GM19240 (cell line): Measurements from ENCODE around the gene CEP104.
A peak's percentile ranks its signal among the peaks of the same experiment; 100 is the strongest.
"Not testable (repeated sequence)": the region's sequence is repeated elsewhere in the genome, so short reads cannot be mapped to it uniquely, and the experiment has no call there.

Experiments
- DNase-seq: peaks from one replicate; pipeline ENCODE4 v3.0.0; 2011; ENCODE audit warnings: low spot score; ENCODE audit not compliant: insufficient read length

CEP104 gene

GRCh38 chr1:3803905-3804626 lies 52.9 kb downstream of the CEP104 start:
- no peak for DNase-seq

- DNase-seq, result not testable (repeated sequence)
These were observed 56.2 kb downstream of the CEP104 start for GRCh38 chr1:3800795-3801194.

DNA sequence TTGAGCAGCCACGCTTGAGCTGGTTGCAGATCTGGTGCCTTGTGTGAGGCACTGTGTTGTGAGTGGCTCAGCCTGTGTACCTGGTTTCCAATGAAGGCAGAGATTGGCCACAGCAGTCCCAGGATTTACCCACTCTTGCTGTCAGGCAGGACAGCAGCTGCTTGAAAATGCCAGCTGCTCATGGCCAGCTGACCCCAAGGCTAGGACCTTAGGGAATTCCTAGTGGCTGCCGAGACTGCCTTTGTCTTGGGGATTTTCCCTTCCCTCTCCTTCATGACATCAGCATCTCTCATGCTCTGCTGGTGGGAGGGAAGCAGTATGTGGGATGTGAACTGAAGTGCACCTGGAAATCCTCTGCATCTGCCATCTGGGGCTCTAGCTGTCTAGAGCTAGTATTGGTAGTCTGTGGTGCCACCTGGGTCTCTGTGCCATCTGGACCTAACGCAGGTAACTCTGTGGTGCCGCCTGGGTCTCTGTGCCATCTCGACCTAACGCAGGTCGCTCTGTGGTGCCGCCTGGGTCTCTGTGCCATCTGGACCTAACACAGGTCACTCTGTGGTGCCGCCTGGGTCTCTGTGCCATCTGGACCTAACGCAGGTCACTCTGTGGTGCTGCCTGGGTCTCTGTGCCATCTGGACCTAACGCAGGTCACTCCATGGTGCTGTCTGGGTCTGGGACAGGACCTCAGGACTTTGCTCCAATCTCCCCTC lies 56.9 kb downstream of the CEP104 start:
- no peak for DNase-seq

DNA sequence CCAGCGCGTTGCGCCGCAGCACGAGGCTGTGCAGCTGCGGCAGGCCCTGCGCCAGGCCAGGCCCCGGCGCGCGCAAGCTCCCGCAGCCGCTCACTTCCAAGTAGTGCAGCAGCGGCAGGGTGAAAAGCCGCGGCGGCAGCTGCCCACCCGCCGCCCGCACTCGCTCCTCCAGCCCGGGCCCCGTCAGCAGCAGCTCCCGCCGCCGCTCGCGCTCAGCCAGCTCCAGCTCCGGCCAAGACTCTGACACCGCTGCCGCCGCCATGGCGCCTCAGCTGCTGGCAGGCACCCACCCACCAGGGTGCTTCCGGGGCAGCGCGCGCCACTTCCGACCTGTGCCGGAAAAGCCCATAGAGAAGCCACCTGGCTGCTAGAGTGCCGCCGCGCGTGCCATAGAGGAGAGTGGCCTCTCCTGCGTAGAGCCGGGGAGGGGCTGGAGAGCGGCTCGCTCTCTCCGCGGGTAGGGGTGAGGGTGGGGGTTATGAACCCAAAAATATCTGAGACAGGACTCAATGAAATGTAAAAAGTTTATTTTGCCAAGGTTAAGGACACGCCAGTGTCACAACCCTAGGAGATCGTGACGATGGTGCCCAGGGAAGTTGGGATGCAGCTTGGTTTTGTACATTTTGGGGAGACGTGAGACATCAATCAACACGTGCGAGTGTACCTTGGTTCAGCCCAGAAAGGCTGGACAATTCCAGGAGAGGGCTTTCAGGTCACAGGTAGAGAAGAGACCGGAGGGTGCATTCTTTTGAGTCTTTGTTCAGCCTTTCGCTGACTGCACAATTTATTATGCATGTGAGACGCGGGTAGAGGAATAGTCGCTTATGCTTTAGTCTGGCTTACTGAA lies 60.6 kb downstream of the CEP104 start, which contains the start of gene LRRC47:
Gene LRRC47 (minus strand): TSS at position 284 of the 847 bp plus-strand sequence. CDS start 22 bp downstream, at position 262.
- DNase-seq, result peak; percentile 99

GRCh38 chr1:3795453-3796214 lies 61.4 kb downstream of the CEP104 start:
- DNase-seq, result no peak

GRCh38 chr1:3790952-3791351 lies 66.1 kb downstream of the CEP104 start:
- DNase-seq, result no peak

- no peak for DNase-seq
These were observed 66.5 kb downstream of the CEP104 start for GRCh38 chr1:3790500-3790923.

- DNase-seq, result no peak
These were observed 67.3 kb downstream of the CEP104 start for GRCh38 chr1:3789421-3790300.

GRCh38 chr1:3788756-3789420 lies 68.1 kb downstream of the CEP104 start:
- DNase-seq, result no peak

DNA sequence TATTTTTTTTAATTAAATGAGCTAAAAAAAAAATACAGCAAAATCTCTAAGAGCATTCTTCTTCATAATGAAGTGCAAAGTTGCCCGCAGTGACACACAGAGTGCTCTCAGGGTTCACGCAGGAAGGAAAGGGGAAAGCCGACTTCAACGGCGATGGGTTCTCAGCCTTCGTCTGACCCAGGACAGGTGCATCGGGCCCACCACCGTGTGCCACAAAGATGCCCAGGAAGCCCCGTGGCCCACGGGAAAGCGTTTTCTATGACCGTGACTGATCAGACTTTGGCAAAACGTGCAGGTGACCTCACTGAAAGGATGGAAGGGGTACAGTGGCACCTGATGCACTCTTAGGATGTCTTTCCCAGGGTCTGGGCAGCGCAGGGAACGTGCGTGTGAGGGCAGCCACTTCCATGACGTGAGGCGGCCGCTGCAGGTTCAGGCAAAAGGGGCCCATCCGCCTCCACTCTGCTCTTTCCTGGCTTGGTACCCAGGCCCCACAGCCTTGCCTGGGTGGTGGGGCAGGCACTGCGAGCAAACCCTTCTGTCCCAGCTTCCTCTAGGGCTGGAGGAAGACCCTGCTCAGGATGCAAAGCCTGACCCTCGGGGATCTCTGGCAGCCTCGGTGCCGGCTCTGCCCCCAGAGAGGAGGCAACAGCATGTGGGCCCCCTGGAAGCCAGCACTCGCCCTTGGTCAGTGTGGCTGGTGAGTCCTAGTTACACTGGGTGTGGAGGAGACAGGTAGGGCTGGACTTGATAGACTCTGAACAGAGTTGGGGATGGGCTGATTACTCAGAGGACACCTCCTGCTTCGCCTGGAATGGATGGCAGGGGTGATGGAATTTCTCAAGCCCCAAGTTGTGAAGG lies 69.0 kb downstream of the CEP104 start:
- DNase-seq, result no peak

- no peak for DNase-seq
These were observed 69.7 kb downstream of the CEP104 start for GRCh38 chr1:3787349-3787715.

- no peak for DNase-seq
These were observed 70.3 kb downstream of the CEP104 start for GRCh38 chr1:3786468-3787348.

DNA sequence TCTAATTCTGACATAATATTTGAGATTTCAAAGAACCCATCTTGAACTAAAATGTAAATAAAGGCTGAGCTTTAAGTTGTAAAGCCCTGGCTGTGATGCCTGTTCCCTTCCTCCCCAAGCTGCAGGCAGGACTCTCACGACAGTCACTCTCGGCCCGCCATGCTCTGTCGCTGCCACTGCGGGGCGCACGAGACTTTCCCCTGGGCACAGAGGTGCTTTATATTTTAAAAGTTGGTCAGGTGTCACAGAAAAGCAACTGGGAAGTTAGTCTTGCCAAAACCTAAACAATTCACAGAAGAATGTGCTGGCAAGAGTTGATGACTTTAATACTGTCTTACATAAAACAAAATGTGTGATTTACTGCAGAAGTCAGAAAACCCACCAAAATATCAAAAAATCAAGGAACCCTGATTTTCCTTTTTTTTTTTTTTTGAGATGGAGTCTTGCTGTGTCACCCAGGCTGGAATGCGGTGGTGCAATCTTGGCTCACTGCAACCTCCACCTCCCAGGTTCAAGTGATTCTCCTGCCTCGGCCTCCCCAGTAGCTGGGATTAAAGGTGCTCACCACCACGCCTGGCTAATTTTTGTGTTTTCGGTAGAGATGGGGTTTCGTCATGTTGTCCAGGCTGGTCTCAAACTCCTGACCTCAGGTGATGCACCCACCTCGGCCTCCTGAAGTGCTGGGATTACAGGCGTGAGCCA lies 71.4 kb downstream of the CEP104 start:
- no peak for DNase-seq

DNA sequence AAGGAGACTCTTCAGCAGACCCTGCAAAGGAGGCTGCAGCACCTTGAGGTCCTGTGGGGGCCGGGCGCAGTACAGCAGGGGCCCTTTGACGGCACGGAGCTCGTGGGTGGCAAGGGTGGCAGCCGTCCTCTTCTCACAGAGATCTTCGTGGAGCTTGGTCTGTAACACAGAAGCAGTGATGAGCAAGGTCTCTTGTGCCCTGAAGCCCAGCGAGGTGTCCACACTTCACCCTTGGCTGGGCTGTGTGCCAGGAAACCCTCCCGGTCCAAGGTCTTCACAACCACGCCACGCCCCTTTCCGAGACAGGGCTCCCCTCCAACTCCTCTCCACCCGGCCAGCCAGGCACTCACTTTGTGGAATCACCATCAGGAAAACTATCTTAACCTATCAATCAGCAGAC lies 72.0 kb downstream of the CEP104 start:
- DNase-seq, result no peak

DNA sequence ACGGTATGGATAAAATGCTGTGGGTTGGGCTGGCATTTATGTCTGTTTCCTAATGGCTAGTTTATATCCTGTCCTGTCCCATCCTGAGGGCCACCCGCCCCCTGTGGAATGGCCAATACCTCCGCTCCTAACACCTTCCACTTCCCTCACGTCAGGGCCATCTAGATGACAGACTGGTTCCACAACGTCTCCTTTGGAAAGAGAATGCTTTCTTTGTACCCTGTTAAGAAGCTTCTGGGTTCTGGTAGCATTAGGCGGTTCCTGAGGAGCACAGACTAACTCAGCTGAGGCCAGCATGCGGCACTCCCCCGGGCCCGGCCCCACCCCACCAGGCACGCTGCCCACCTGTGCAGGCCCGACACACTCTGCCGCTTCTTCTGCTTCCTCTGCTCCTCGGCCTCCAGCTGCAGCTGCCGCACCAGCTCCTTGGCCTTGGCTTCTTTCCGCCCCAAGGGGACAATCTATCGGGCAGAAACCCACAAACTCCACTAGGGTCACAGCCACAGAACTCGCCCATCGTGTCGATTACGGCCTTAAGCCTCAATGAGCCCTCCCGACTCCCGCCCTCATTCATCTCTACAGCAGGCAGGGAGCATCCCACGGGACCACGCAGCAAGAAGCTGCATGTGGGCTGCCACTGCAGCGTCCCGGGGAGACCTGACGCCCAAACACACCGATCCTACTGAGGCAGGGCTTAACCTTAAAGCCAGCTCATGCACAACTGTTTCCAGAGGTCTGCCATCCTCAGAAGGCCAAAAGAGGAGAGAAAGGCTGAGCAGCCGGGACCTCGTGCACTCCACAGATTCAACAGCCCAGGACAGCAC lies 73.1 kb downstream of the CEP104 start:
- DNase-seq, result no peak

DNA sequence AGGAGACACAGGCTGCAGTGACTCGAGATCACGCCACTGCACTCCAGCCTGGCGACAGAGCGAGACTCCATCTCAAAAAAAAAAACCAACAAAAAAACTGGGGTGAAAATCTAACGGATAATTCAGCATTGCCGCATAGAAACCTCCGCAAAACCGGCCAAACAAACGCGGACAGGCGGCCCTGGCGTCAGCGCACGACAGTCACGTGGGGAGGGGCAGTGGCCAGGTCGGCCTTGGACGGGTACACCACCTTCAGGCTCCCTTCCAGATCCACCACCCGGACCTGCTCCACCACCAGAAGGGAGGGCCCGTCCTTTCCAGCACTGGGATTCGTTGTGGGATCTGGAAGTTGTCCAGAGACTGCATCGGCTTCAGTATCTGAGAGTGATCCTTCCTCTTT lies 76.1 kb downstream of the CEP104 start:
- no peak for DNase-seq
